Ishikawa (cell line): ENCODE data around the gene CAMK2A.

ENCODE experiments used
- CEBPB ChIP-seq: IDR thresholded peaks from 2 replicates; pipeline ENCODE4 v1.6.1; 2012
- EP300 ChIP-seq: IDR thresholded peaks from 2 replicates; pipeline ENCODE4 v1.6.1; 2012; ENCODE audit warnings: borderline replicate concordance
- FOXM1 ChIP-seq: IDR thresholded peaks from 2 replicates; pipeline ENCODE4 v1.6.1; 2012; ENCODE audit warnings: low read depth, borderline replicate concordance
- NFIC ChIP-seq: IDR thresholded peaks from 2 replicates; pipeline ENCODE4 v1.6.1; 2012
- TAF1 ChIP-seq: IDR thresholded peaks from 2 replicates; pipeline ENCODE4 v1.6.1; 2012; ENCODE audit warnings: low read depth, mild to moderate bottlenecking
- TCF12 ChIP-seq: IDR thresholded peaks from 2 replicates; pipeline ENCODE4 v1.6.1; 2012; ENCODE audit warnings: low read depth
- TF ChIP-seq, protein P1 (sequence below): IDR thresholded peaks from 2 replicates; pipeline ENCODE4 v1.6.1; 2012
- TF ChIP-seq, protein P2 (sequence below): IDR thresholded peaks from 2 replicates; pipeline ENCODE4 v1.6.1; 2012

DNA sequence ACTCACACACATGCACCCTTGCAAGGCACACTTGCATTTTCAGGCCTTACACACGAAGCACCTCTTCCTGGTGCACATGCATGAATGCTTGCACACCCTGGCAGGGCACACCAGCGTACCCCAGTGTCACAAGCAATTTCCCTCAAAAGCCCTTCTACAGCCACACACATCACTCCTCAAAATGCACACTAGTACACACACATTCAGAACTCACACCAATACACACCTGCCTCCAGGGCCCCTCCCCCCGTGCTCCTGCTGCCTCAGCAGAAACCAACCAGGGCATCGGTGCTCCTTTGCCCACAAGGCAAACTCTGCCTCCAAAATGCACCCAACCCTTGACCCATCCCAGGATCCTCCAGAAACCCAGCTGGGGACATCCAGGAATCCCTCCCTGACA, 1.2 kb downstream of the CAMK2A start:
- TF ChIP-seq FOXM1 = no peak
- no peak for TF ChIP-seq CEBPB
- TF ChIP-seq, protein P1, sequence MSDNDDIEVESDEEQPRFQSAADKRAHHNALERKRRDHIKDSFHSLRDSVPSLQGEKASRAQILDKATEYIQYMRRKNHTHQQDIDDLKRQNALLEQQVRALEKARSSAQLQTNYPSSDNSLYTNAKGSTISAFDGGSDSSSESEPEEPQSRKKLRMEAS = no peak
- no peak for TF ChIP-seq TCF12
- no peak for TF ChIP-seq NFIC
- TF ChIP-seq, protein P2, sequence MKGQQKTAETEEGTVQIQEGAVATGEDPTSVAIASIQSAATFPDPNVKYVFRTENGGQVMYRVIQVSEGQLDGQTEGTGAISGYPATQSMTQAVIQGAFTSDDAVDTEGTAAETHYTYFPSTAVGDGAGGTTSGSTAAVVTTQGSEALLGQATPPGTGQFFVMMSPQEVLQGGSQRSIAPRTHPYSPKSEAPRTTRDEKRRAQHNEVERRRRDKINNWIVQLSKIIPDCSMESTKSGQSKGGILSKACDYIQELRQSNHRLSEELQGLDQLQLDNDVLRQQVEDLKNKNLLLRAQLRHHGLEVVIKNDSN = no peak
- TF ChIP-seq EP300 = no peak
- TF ChIP-seq TAF1 = no peak
